Panc1 (cell line): Measurements from ENCODE around the gene SIGLEC7. TPM values are rescaled to one million over a fixed set of nuclear protein-coding genes. Genes with fewer than 3 reads are reported as not detected.

Experiments used
- ATAC-seq: fragments of 200-7000 bp; cut with Tn5 transposase; 2 replicates; pipeline ENCODE4 v1.9.1; 2020; ENCODE audit warnings: mild to moderate bottlenecking, moderate library complexity
- BruUV-seq: library from RNA; stranded (reverse); fragments of 400-500 nt; replicated peaks from 2 replicates; lab custom pipeline; 2021; lab: Mats Ljungman, UMichigan
- CTCF ChIA-PET: fragments of 300-600 bp; sonication (Branson Sonifier 250); formaldehyde crosslinking; loops from one replicate; lab custom pipeline; 2022; ENCODE audit warnings: antibody characterized with exemption; lab: Charles Lee
- POLR2A ChIA-PET: fragments of 300-600 bp; sonication (Branson Sonifier 250); formaldehyde crosslinking; loops from one replicate; lab custom pipeline; 2022; ENCODE audit warnings: antibody characterized with exemption; lab: Charles Lee
- DNase-seq: peaks from one replicate; pipeline ENCODE4 v3.0.0-alpha.2; 2010; ENCODE audit warnings: low read depth, low spot score
- H3K27ac ChIP-seq: 2 replicates; pipeline ENCODE4 v1.5.1; 2011; ENCODE audit warnings: mild to moderate bottlenecking, low read length, inconsistent platforms
- H3K27me3 ChIP-seq: fragments of 200-500 bp; sonication (Bioruptor generic); 2 replicates; pipeline ENCODE4 v1.6.0; 2014; ENCODE audit warnings: low read length, inconsistent platforms; ENCODE audit not compliant: control insufficient read depth, insufficient read depth
- H3K36me3 ChIP-seq: fragments of 200-500 bp; sonication (Bioruptor generic); 2 replicates; pipeline ENCODE4 v1.5.1; 2014; ENCODE audit warnings: inconsistent platforms, mild to moderate bottlenecking, low read length, moderate library complexity; ENCODE audit not compliant: control insufficient read depth, insufficient read depth
- H3K4me1 ChIP-seq: 2 replicates; pipeline ENCODE4 v1.5.1; 2011; ENCODE audit warnings: inconsistent platforms, mild to moderate bottlenecking, low read length, moderate library complexity; ENCODE audit not compliant: control insufficient read depth, insufficient read depth
- H3K4me3 ChIP-seq, 2 experiments: 2 replicates each; pipeline ENCODE4 v1.5.1; 2011 to 2012; ENCODE audit warnings: low read depth in 2 of 2, low read length in 2 of 2, mild to moderate bottlenecking in 2 of 2, inconsistent platforms in 1 of 2, moderate library complexity in 1 of 2
- H3K9me3 ChIP-seq: fragments of 200-500 bp; sonication (Bioruptor generic); 2 replicates; pipeline ENCODE4 v1.5.1; 2014; ENCODE audit warnings: low read depth, mild to moderate bottlenecking, inconsistent platforms, low read length, moderate library complexity; ENCODE audit not compliant: control insufficient read depth, insufficient read depth
- CTCF ChIP-seq: fragments of 450-650 bp; IDR thresholded peaks from 2 replicates; pipeline ENCODE4 v1.5.1; 2017; ENCODE audit warnings: mild to moderate bottlenecking
- POLR2AphosphoS5 ChIP-seq: IDR thresholded peaks from 2 replicates; pipeline ENCODE4 v1.6.1; 2012; ENCODE audit warnings: mild to moderate bottlenecking, low read depth, low read length, moderate library complexity
- REST ChIP-seq, 2 experiments: IDR thresholded peaks; 2 replicates each; pipeline ENCODE4 v1.6.1; 2011 to 2012; ENCODE audit warnings: low read depth in 2 of 2, control low read depth in 1 of 2, low read length in 1 of 2, mild to moderate bottlenecking in 1 of 2, moderate library complexity in 1 of 2; ENCODE audit not compliant: insufficient read depth in 1 of 2
- SIN3A ChIP-seq: IDR thresholded peaks from 2 replicates; pipeline ENCODE4 v1.6.1; 2012; ENCODE audit warnings: low read depth, mild to moderate bottlenecking, low read length, moderate library complexity, borderline replicate concordance; ENCODE audit not compliant: insufficient read depth
- TCF7L2 ChIP-seq: IDR thresholded peaks from 2 replicates; pipeline ENCODE4 v1.6.1; 2011; ENCODE audit warnings: mild to moderate bottlenecking, low read depth, low read length, inconsistent platforms
- in situ Hi-C: cut with HindIII; loops from 2 replicates; pipeline ENCODE4 v1.10.0; 2016; ENCODE audit warnings: low sequenced_read_pairs, low pct_unique_long_range_greater_than_20kb
- intact Hi-C: fragments of 100-400 bp; cut with micrococcal nuclease; formaldehyde crosslinking; loops from one replicate; pipeline ENCODE4 v1.10.0; 2022; ENCODE audit not compliant: unreplicated experiment
- total RNA-seq: library from RNA; stranded (reverse); gene quantifications from one replicate; pipeline ENCODE4 v1.2.1, GENCODE V29; 2021; ENCODE audit not compliant: unreplicated experiment

The SIGLEC7 gene
- total RNA-seq, 1 experiment from 2014 or later, result not detected

GRCh38 chr19:51138549-51138979, 3.5 kb upstream of the SIGLEC7 start:
- intact Hi-C loops (no loop called here), in situ Hi-C loops (no loop called here)
- Histone ChIP-seq H3K4me1 (no peaks in the 10 kb centered on the region), H3K27me3 (no peaks in the 10 kb centered on the region; the same call in 1 of the 2 replicates), H3K36me3 (no peaks in the 10 kb centered on the region), H3K9me3 (no peaks in the 10 kb centered on the region), H3K27ac (no peak overlapping the region), H3K4me3 (no peak overlapping the region)
- DNase-seq (no peak), ATAC-seq (no peak)
- TF ChIP-seq TCF7L2 (no peak), CTCF (no peak)
- no TSS peak for BruUV-seq
- CTCF ChIA-PET, result no interaction called here
- POLR2A ChIA-PET, result no interaction called here

DNA sequence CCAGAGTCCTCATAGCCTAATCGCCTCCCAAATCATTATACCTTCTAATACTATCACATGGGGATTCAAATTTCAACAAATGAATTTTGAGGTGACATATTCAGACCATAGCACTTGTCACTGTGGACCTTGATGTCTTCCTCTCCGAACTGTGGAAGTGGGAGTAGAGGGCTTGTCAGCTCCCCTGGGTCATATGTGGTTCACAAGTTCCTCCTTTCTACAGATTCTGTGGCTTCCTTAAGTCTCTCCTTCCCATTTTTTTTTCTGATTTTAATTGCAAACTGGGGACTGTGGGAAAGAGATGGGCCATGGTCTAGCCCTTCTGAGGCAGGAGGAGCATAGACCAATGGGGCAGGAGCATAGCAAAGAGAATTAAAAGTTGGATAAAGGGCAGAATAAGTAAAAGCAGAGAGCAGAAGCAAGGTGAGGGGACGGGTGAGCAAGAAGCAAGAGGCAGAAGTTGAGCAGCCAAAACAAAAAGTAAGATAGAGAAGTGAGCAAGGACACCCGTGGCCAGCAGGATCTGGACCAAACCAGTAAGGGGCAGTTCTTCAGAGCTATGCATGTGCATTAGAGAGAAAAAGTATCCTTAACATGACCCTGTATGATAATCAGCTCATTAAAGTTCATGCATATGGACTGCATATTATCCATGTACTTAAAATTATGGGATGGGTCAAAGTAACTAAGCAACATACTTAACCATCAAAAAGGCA, 2.6 kb upstream of the SIGLEC7 start:
- POLR2A ChIA-PET, result no interaction called here
- in situ Hi-C loops, result no loop called here
- Histone ChIP-seq H3K27ac (no peak overlapping the region), H3K36me3 (no peaks in the 10 kb centered on the region), H3K4me3 (no peak overlapping the region), H3K4me1 (no peaks in the 10 kb centered on the region), H3K9me3 (no peaks in the 10 kb centered on the region), H3K27me3 (no peaks in the 10 kb centered on the region; the same call in 1 of the 2 replicates)
- ATAC-seq (no peak), DNase-seq (no peak)
- no peak for TF ChIP-seq REST (IDR thresholded peaks at IDR 0.05; ENCODE audit: insufficient read depth in 1 of 2, low read depth in 2 of 2, low read length in 1 of 2)
- no peak for TF ChIP-seq TCF7L2
- no peak for TF ChIP-seq CTCF
- TF ChIP-seq POLR2AphosphoS5, result no peak
- TF ChIP-seq SIN3A, result no peak
- BruUV-seq, result no TSS peak
- intact Hi-C loops, result no loop called here
- CTCF ChIA-PET, result no interaction called here
